DOHH2 (cell line): Measurements from ENCODE around the gene MYH6.

Experiments used
- CTCF ChIP-seq: fragments of 200-600 bp; sonication (generic); IDR thresholded peaks from one replicate; pipeline ENCODE4 v1.5.1; 2014; ENCODE audit warnings: antibody characterized with exemption, mild to moderate bottlenecking, low read depth, low read length; ENCODE audit not compliant: poor library complexity, severe bottlenecking
- EZH2phosphoT487 ChIP-seq: fragments of 200-600 bp; sonication (generic); IDR thresholded peaks from 2 replicates; pipeline ENCODE4 v1.6.1; 2017; ENCODE audit warnings: borderline replicate concordance, mild to moderate bottlenecking, antibody characterized with exemption, low read length, moderate library complexity, mixed read lengths

DNA sequence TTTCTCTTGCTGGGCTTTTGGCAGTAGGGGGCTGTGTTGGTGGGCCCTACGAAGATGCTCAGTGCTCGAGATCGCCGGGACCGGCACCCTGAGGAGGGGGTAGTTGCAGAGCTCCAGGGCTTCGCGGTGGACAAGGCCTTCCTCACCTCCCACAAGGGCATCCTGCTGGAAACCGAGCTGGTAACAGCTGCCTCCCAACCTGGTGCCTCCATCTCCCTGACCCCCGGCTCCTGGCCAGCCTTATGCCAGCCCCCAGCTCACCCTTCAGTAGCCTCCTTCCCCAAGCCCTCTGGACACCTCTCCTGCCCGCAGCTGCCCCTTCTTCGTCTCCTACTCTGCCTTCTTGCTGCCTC is 30.9 kb downstream of the MYH6 start:
- TF ChIP-seq CTCF = no peak
- TF ChIP-seq EZH2phosphoT487 = no peak
